ENCODE data around the gene DOCK11.

DNA sequence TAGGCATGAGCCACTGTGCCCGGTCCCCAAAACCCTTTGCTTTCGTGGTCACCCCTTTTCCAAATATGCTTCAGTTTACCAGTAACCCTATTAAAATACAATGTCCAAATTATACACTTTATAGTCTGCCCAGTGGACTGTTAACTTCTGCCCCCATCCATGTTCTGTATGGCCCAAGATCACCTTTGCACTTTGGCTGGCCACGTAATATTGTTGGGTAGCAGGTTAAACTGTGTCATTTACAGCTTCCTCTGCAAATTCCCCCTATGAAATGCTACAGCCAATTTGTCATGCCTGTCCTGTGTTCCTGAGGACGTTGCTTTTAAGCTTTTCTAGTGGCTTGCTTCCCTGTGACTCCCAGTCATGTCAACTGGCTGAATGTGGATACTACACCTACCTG, 130.7 kb downstream of the DOCK11 start:
- TF ChIP-seq, protein P1, sequence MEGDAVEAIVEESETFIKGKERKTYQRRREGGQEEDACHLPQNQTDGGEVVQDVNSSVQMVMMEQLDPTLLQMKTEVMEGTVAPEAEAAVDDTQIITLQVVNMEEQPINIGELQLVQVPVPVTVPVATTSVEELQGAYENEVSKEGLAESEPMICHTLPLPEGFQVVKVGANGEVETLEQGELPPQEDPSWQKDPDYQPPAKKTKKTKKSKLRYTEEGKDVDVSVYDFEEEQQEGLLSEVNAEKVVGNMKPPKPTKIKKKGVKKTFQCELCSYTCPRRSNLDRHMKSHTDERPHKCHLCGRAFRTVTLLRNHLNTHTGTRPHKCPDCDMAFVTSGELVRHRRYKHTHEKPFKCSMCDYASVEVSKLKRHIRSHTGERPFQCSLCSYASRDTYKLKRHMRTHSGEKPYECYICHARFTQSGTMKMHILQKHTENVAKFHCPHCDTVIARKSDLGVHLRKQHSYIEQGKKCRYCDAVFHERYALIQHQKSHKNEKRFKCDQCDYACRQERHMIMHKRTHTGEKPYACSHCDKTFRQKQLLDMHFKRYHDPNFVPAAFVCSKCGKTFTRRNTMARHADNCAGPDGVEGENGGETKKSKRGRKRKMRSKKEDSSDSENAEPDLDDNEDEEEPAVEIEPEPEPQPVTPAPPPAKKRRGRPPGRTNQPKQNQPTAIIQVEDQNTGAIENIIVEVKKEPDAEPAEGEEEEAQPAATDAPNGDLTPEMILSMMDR (IDR thresholded peaks at IDR 0.05 in 2 of 3, conservative IDR thresholded peaks at IDR 0.05 in 1 of 3; ENCODE audit: control insufficient read depth in 2 of 3, extremely low read depth in 1 of 3, insufficient read depth in 1 of 3, low read depth in 3 of 3, low read length in 3 of 3): no peak
- TF ChIP-seq EZH2 (IDR thresholded peaks at IDR 0.05; ENCODE audit: borderline replicate concordance, control insufficient read depth, low read depth, low read length): no peak
- TF ChIP-seq EP300 (IDR thresholded peaks at IDR 0.05; ENCODE audit: borderline replicate concordance in 1 of 2, control insufficient read depth in 1 of 2, low read depth in 2 of 2, low read length in 2 of 2): no peak
- TF ChIP-seq, protein P2, sequence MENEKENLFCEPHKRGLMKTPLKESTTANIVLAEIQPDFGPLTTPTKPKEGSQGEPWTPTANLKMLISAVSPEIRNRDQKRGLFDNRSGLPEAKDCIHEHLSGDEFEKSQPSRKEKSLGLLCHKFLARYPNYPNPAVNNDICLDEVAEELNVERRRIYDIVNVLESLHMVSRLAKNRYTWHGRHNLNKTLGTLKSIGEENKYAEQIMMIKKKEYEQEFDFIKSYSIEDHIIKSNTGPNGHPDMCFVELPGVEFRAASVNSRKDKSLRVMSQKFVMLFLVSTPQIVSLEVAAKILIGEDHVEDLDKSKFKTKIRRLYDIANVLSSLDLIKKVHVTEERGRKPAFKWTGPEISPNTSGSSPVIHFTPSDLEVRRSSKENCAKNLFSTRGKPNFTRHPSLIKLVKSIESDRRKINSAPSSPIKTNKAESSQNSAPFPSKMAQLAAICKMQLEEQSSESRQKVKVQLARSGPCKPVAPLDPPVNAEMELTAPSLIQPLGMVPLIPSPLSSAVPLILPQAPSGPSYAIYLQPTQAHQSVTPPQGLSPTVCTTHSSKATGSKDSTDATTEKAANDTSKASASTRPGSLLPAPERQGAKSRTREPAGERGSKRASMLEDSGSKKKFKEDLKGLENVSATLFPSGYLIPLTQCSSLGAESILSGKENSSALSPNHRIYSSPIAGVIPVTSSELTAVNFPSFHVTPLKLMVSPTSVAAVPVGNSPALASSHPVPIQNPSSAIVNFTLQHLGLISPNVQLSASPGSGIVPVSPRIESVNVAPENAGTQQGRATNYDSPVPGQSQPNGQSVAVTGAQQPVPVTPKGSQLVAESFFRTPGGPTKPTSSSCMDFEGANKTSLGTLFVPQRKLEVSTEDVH (IDR thresholded peaks at IDR 0.05; ENCODE audit: low read depth, partially characterized antibody): no peak
- TF ChIP-seq SMC3 (IDR thresholded peaks at IDR 0.05; ENCODE audit: borderline replicate concordance, low read length): no peak
- TF ChIP-seq RBBP5 (conservative IDR thresholded peaks at IDR 0.05): no peak
